ENCODE results near the gene TMEM218.

Gene TMEM218

GRCh38 chr11:125049164-125049792 lies 62.1 kb downstream of the TMEM218 start:
- no peak for DNase-seq
